Superior temporal gyrus (tissue), 1 donor: Measurements from ENCODE around the gene BOLA2B.
"Not testable (repeated sequence)": the region's sequence is repeated elsewhere in the genome, so short reads cannot be mapped to it uniquely, and the experiment has no call there.

Experiments
- DNase-seq: peaks from one replicate; pipeline ENCODE4 v3.0.0-alpha.2; 2016; ENCODE audit errors: extremely low spot score

The BOLA2B gene

GRCh38 chr16:30193615-30194014 is at the start of gene BOLA2B, which contains the start of gene SLX1A:
BOLA2B (minus strand) TSS chr16:30193666; CDS start chr16:30193595, 71 bp downstream.
SLX1A (plus strand) TSS chr16:30193875; CDS start chr16:30194085, 210 bp downstream.
- DNase-seq, result not testable (repeated sequence)

DNA sequence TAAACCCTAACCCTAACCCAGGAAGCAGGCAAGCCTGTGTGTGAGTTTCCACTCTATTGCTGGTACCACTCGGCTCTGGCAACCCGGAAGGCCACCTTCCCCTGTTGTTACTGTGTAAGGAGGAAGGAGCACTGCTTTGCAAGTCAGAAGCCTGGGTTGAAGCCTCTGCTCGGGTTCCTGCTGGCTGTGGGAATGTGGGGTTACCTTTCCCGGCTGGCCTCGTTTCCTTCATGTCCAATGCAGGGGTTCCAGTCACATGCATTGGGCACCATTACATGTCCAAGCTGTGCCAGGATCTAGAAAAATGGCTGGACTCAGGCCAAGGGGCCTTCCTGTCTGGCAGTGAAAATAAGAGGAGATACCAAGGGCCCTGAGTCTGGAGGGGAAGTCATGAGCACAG is 23.6 kb upstream of the BOLA2B start:
- not testable (repeated sequence) for DNase-seq

- not testable (repeated sequence) for DNase-seq
Observed at GRCh38 chr16:30211414-30211813, 17.9 kb upstream of the BOLA2B start.

GRCh38 chr16:30209032-30209431 is 15.6 kb upstream of the BOLA2B start:
- not testable (repeated sequence) for DNase-seq

GRCh38 chr16:30207063-30207704 is 13.7 kb upstream of the BOLA2B start:
- DNase-seq, result not testable (repeated sequence)

DNA sequence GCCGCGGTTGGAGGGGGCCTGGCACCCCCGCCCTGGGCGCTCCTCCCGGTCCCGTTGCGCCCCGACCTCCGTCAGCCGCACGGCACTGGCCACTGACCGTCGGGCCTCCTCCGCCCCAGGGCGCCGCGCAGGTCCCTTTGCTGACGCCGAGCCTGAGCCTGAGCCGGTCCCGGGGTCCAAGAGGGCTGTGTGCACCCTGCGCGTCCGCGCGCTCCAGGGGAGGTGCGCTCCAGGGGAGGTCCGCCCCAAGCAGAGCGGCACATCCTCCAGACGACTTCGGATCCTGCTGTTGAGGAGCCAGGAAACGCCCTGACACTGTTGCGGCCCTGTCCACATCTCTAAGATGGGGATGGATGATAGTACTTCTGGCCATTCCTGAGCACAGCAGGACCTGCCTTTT is 12.8 kb upstream of the BOLA2B start:
- DNase-seq, result not testable (repeated sequence)

DNA sequence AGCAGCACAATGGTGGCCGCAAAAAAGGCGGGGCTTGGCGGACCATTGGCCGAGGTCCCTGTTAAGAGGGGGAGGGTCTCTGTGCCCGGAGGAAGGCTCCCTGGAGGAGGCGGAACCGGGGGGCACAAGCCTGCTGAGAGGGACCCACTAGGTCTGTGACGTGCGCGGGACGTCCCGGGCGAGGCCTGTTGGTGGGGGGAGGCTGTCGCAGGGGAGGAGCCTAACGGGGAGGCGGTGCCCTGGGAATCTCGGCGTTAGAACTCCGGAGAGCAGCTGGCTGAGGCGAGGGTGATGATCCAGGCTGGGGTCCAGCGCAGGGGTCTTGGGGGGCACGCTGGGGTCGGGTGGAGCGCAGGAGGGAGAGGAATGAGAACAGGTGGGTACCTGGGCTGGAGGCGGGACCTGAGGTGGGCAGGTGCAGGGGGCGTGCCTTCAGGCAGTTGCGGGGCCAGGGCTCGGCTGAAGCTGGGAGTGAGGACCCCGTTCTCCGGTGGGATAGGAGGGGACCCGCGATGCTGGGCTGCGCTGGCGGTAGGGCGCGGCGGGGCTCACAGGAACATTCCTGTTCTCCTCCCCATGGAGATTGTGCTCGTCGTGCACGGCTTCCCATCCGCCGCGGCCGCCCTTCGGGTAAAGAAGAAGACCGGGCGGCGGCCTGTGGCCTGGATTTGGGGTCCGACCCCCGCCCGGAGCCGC is 12.2 kb upstream of the BOLA2B start:
- not testable (repeated sequence) for DNase-seq

DNA sequence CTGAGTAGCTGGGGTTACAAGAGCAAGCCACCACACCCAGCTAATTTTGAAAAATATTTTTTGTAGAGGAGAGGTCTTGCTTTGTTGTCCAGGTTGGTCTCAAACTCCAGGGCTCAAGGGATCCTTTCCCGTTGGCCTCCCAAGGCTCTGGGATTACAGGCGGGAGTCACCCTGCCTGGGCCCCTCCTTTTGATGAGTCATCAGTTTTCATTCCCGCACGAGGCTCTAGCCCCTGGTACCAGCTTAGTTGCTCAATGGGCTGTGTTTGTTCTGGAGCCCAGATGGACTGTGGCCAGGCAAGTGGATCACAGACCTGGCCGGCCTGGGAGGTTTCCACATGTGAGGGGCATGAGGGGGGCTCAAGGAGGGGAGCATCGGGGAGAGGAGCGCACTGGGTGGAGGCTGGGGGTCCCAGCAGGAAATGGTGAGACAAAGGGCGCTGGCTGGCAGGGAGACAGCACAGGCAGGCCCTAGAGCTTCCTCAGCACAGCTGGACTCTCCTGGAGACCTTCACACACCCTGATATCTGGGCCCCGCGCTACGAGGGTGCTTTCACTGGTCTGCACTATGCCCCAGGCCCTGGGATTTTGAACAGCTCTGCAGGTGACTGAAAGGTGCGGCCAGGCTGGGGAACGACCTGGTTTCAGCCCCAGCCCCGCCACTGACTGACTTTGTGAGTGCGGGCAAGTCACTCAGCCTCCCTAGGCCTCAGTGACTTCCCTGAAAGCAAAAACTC is 6.3 kb upstream of the BOLA2B start:
- not testable (repeated sequence) for DNase-seq

GRCh38 chr16:30199049-30199448 is 5.6 kb upstream of the BOLA2B start, which contains the start of gene SULT1A3:
SULT1A3 (plus strand) TSS chr16:30199255; CDS start chr16:30200729, 1,474 bp downstream.
- DNase-seq, result not testable (repeated sequence)

DNA sequence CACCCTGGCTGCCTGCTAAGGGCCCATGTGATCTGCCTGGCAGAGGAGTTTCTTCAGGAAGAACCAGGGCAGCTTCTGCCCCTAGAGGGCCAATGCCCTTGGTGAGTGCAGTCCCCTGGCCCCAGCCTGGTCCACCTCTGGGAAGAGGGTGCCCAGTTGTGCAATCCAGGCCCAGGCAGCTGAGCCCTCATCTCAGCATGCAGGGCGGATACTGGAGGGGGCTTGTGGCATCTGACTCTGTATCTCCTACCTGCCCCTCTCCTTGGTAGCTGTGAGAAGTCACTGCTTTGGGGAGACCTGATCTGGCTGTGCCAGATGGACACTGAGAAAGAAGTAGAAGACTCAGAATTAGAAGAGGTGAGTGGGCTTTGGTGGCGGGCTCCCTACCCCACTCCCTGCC is 3.5 kb upstream of the BOLA2B start:
- not testable (repeated sequence) for DNase-seq

DNA sequence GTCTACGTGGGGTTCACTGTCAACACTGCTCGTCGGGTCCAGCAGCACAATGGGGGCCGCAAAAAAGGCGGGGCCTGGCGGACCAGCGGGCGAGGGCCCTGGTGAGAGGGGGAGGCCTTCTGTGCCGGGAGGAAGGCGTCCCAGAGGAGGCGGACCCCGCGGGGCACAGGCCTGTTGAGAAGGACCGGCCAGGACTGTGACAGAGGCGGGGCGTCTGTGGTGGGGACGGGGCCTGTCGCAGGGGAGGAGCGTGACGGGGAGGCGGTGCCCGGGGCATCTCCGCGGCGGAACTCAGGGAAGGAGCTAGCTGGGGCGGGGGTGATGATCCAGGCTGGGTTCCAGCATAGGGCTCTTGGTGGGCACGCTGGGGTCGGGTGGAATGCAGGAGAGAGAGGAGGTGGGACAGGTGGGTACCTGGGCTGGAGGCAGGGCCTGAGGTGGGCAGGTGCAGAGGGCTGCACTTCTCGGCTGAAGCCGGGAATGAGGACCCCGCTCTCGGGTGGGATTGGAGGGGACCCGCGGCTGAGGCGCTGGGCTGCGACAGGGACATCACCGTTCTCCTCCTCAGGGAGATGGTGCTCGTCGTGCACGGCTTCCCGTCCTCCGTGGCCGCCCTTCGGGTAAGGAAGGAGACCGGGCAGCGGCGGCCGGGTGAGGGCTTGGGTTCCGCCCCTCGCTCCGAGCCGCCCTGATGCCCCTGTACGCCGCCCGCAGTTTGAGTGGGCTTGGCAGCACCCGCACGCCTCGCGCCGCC is 883 bp upstream of the BOLA2B start:
- not testable (repeated sequence) for DNase-seq

- not testable (repeated sequence) for DNase-seq
Observed at GRCh38 chr16:30193098-30193497, 368 bp downstream of the BOLA2B start.

GRCh38 chr16:30191158-30191557 is 2.3 kb downstream of the BOLA2B start:
- DNase-seq, result not testable (repeated sequence)

DNA sequence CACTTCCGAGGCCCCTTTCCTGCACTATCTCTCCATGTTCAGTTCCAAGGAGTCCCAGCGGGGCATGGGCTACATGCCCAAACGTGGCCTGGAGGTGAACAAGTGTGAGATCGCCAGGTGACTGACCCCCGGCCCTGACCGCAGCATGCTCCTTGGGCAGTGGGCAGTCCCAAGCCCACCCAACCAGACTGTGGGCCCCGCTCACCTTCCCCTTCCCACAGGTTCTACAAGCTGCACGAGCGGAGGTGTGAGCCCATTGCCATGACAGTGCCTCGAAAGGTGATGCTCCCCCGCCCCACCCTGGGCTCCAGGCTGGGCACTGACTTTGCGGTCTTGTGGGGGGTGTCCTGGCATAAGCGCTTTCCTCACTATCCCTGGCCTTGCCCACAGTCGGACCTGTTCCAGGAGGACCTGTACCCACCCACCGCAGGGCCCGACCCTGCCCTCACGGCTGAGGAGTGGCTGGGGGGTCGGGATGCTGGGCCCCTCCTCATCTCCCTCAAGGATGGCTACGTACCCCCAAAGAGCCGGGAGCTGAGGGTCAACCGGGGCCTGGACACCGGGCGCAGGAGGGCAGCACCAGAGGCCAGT is 5.4 kb downstream of the BOLA2B start:
- DNase-seq, result no peak

DNA sequence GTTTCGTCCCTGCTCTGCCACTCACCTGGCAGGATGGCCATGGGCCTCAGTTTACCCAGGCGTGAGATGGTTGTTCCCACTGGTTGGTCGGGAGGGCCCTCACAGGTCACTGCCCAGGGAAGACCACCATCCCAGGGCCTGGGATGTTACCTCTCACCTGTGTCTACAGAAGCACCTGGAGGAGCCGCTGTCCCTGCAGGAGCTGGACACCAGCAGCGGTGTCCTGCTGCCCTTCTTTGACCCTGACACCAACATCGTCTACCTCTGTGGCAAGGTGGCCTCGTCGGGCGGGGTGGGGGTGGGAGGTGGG is 6.0 kb downstream of the BOLA2B start:
- DNase-seq, result no peak

DNA sequence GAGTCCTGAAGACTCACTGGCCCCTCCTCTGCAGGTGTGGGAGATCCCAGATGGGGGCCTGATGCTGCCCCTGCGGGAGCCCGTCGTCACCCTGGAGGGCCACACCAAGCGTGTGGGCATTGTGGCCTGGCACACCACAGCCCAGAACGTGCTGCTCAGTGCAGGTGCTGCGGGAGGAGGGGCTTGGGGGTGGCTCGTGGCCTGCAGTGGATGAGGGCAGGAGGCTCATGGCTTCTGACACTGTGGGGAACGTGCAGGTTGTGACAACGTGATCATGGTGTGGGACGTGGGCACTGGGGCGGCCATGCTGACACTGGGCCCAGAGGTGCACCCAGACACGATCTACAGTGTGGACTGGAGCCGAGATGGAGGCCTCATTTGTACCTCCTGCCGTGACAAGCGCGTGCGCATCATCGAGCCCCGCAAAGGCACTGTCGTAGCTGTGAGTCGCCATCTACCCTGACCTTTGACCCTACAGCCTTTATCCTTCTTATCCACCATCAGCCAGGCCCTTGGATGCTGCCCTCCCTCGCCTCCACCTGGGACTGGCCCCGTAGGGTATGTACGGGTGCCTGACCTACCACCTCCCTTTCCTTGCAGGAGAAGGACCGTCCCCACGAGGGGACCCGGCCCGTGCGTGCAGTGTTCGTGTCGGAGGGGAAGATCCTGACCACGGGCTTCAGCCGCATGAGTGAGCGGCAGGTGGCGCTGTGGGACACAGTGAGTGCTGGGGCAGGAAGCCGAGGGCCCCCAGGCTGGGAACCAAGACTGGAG is 6.5 kb downstream of the BOLA2B start:
- DNase-seq, result peak; percentile 42

- no peak for DNase-seq
Observed at GRCh38 chr16:30186444-30186781, 7.1 kb downstream of the BOLA2B start.

GRCh38 chr16:30185683-30186421 is 7.6 kb downstream of the BOLA2B start:
- peak; percentile 22 for DNase-seq

DNA sequence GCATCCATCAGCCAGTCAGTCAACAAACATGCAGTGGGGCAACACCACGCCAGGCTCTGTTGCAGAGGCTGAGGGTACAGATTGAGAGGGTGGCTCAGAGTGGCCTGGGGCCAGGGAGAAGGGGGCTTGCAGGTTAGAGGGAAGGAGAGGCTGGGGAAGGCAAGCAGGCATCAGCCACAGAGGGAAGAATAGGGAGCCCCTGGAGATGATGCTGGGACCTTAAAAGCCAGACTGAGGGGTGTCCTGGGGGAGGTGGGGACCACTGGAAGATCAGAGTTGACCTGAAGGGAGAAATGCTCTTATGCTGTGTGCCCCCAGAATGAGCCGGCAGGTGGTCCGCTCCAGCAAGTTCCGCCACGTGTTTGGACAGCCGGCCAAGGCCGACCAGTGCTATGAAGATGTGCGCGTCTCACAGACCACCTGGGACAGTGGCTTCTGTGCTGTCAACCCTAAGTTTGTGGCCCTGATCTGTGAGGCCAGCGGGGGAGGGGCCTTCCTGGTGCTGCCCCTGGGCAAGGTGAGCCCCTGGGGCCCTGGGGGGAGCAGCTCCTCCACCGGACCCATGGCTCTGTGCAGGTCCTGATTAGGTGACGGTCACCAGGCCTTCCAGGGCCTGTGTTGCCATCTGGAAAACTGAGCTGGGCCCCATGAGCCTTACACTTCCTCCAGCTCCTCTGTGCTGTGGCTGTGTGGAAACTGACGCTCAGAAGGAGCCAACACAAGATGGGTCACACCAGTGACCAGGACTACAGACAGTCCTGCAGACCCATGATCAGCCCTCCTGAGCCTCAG is 8.4 kb downstream of the BOLA2B start:
- DNase-seq, result no peak
